Transverse colon (tissue), 4 donors: ENCODE measurements around the gene ACTR1A. TPM values are rescaled to one million over a fixed set of nuclear protein-coding genes. Genes with fewer than 3 reads are reported as not detected.

Experiments
- DNase-seq: peaks from one replicate; pipeline ENCODE4 v3.0.0-alpha.2; 2019
- H3K27ac ChIP-seq, 4 donors: fragments of 200-600 bp; sonication (generic); 2 replicates each; pipeline ENCODE4 v1.5.1; 2016 to 2018; ENCODE audit warnings: inconsistent platforms in 4 of 4
- H3K27me3 ChIP-seq: fragments of 200-600 bp; sonication (generic); 2 replicates; pipeline ENCODE4 v1.5.1; 2017; ENCODE audit warnings: inconsistent platforms
- H3K36me3 ChIP-seq, 4 donors: fragments of 200-600 bp; sonication (generic); 2 replicates each; pipeline ENCODE4 v1.5.1; 2017 to 2019; ENCODE audit warnings: inconsistent platforms in 4 of 4
- H3K4me1 ChIP-seq, 4 donors: fragments of 200-600 bp; sonication (generic); 2 replicates each; pipeline ENCODE4 v1.5.1; 2017 to 2020; ENCODE audit warnings: inconsistent platforms in 4 of 4
- H3K4me3 ChIP-seq, 4 donors: fragments of 200-600 bp; sonication (generic); 1 replicate in 1 of 4; 2 replicates in 3 of 4; pipeline versions ENCODE4 v1.5.1 to v1.6.1; 2017 to 2019; ENCODE audit warnings: inconsistent platforms in 4 of 4
- H3K9me3 ChIP-seq, 2 donors: fragments of 200-600 bp; sonication (generic); 2 replicates each; pipeline ENCODE4 v1.5.1; 2017 to 2019; ENCODE audit warnings: inconsistent platforms in 2 of 2
- EP300 ChIP-seq: sonication (generic); formaldehyde crosslinking; IDR thresholded peaks from one replicate; pipeline ENCODE4 v1.6.1; 2017; ENCODE audit warnings: antibody characterized with exemption, low read depth
- POLR2A ChIP-seq: fragments of 450-650 bp; IDR thresholded peaks from one replicate; pipeline ENCODE4 v1.6.1; 2016; ENCODE audit warnings: antibody characterized with exemption, mild to moderate bottlenecking, moderate library complexity
- POLR2AphosphoS5 ChIP-seq, 3 donors: sonication (generic); formaldehyde crosslinking; IDR thresholded peaks; one replicate each; pipeline ENCODE4 v1.6.1; 2016; ENCODE audit warnings: antibody characterized with exemption in 3 of 3
- WGBS, 2 donors: methylation state at CpG; one replicate each; pipeline ENCODE4 v1.1.5; 2018; ENCODE audit warnings: low coverage in 1 of 2; 5-methylcytosine and 5-hydroxymethylcytosine counted together
- in situ Hi-C, 4 donors: fragments of 200-750 bp; cut with MboI; loops; one replicate each; pipeline versions ENCODE4 v1.15.0 to v1.15.1; 2017; ENCODE audit warnings: low sequenced_read_pairs in 3 of 4, low pct_ligation_motif_present in 1 of 4, low pct_unique_long_range_greater_than_20kb in 1 of 4
- intact Hi-C: fragments of 100-400 bp; cut with DNase I; formaldehyde crosslinking; loops from one replicate; pipeline ENCODE4 v1.15.1; 2023; ENCODE audit warnings: low total_unique reads
- total RNA-seq, 4 donors: library from RNA; depleted of rRNA; stranded (reverse); fragments of >200 nt; gene quantifications; one replicate each; pipeline ENCODE4 v1.1.0, GENCODE V29; 2016
- TF ChIP-seq, protein P1 (sequence below), 5 experiments: fragments of 200-600 bp in 3 of 5; fragments of 450-650 bp in 2 of 5; sonication (generic) in 3 of 5; IDR thresholded peaks; 1 replicate in 2 of 5; 2 replicates in 3 of 5; pipeline ENCODE4 v1.5.1; 2016 to 2017; ENCODE audit warnings: antibody characterized with exemption in 5 of 5, inconsistent platforms in 3 of 5, mild to moderate bottlenecking in 2 of 5, moderate library complexity in 1 of 5

ACTR1A gene
- total RNA-seq, 4 donors from 2014 or later: 49.7 to 90.8 (median 79.4) TPM

- Histone ChIP-seq H3K4me3 (no peak overlapping the region), H3K27me3 (no peaks in the 10 kb centered on the region), H3K4me1 (peaks cover 0 to 25% (median 9%) of the 10 kb centered on the region in 4 donors), H3K27ac (peak overlapping the region in 3 of 4 donors; percentile 57 to 74 (median 67)), H3K36me3 (no peaks in the 10 kb centered on the region), H3K9me3 (no peaks in the 10 kb centered on the region)
- TF ChIP-seq POLR2AphosphoS5 (IDR thresholded peaks at IDR 0.05): no peak
- no peak for TF ChIP-seq POLR2A
- TF ChIP-seq, protein P1, sequence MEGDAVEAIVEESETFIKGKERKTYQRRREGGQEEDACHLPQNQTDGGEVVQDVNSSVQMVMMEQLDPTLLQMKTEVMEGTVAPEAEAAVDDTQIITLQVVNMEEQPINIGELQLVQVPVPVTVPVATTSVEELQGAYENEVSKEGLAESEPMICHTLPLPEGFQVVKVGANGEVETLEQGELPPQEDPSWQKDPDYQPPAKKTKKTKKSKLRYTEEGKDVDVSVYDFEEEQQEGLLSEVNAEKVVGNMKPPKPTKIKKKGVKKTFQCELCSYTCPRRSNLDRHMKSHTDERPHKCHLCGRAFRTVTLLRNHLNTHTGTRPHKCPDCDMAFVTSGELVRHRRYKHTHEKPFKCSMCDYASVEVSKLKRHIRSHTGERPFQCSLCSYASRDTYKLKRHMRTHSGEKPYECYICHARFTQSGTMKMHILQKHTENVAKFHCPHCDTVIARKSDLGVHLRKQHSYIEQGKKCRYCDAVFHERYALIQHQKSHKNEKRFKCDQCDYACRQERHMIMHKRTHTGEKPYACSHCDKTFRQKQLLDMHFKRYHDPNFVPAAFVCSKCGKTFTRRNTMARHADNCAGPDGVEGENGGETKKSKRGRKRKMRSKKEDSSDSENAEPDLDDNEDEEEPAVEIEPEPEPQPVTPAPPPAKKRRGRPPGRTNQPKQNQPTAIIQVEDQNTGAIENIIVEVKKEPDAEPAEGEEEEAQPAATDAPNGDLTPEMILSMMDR (IDR thresholded peaks at IDR 0.05): no peak
- no peak for TF ChIP-seq EP300
- in situ Hi-C loops: no loop called here
- DNase-seq: no peak
- intact Hi-C loops: no loop called here
- WGBS, 2 donors: 79 to 80% methylated on average over 5 to 6 of the region's 6 CpGs
Observed at GRCh38 chr10:102467318-102467717, 35.2 kb downstream of the ACTR1A start.

GRCh38 chr10:102465466-102465865, 37.0 kb downstream of the ACTR1A start:
- WGBS, 2 donors: 58 to 80% methylated on average over 1 to 3 of the region's 3 CpGs
- no peak for DNase-seq
- no peak for TF ChIP-seq POLR2A

GRCh38 chr10:102463983-102464382, 38.5 kb downstream of the ACTR1A start:
- in situ Hi-C loops: no loop called here
- Histone ChIP-seq H3K27me3 (no peaks in the 10 kb centered on the region), H3K4me3 (no peak overlapping the region), H3K4me1 (peaks cover 11 to 40% (median 21%) of the 10 kb centered on the region in 4 donors), H3K9me3 (no peaks in the 10 kb centered on the region), H3K36me3 (no peaks in the 10 kb centered on the region), H3K27ac (no peak overlapping the region)
- no peak for DNase-seq
- WGBS, 2 donors: 54 to 80% methylated on average over 5 to 10 of the region's 10 CpGs
- TF ChIP-seq, protein P1 (IDR thresholded peaks at IDR 0.05): no peak
- TF ChIP-seq POLR2A (no peak), POLR2AphosphoS5 (IDR thresholded peaks at IDR 0.05) (no peak), EP300 (no peak)
- intact Hi-C loops: no loop called here

More at GRCh38 chr10:102465466-102465865, 37.0 kb downstream of the ACTR1A start:
- in situ Hi-C loops (no loop called here), intact Hi-C loops (no loop called here)
- no peaks in the 10 kb centered on the region for H3K36me3 ChIP-seq
- no peak overlapping the region for H3K27ac ChIP-seq
- H3K9me3 ChIP-seq: no peaks in the 10 kb centered on the region
- H3K4me1 ChIP-seq: peaks cover 11 to 40% (median 21%) of the 10 kb centered on the region in 4 donors
- no peaks in the 10 kb centered on the region for H3K27me3 ChIP-seq
- no peak overlapping the region for H3K4me3 ChIP-seq

GRCh38 chr10:102462512-102463054, 39.9 kb downstream of the ACTR1A start:
- intact Hi-C loops (no loop called here), in situ Hi-C loops (no loop called here)
- TF ChIP-seq, protein P1 (IDR thresholded peaks at IDR 0.05): no peak
- no peak for TF ChIP-seq POLR2A
- TF ChIP-seq POLR2AphosphoS5 (IDR thresholded peaks at IDR 0.05): no peak
- TF ChIP-seq EP300: no peak
- H3K4me3 ChIP-seq: peak overlapping the region in 1 of 4 donors; percentile 34
- H3K27me3 ChIP-seq: no peaks in the 10 kb centered on the region
- H3K4me1 ChIP-seq: peaks cover 11 to 32% (median 21%) of the 10 kb centered on the region in 4 donors
- peak overlapping the region in 2 of 4 donors; percentile 1 to 24 for H3K27ac ChIP-seq
- H3K9me3 ChIP-seq: no peaks in the 10 kb centered on the region
- DNase-seq: no peak
- H3K36me3 ChIP-seq: no peaks in the 10 kb centered on the region
- WGBS, 2 donors: 60 to 66% methylated on average over 1 to 6 of the region's 6 CpGs
